ENCODE data around the gene ERAP2.
"Not testable (repeated sequence)": the region's sequence is repeated elsewhere in the genome, so short reads cannot be mapped to it uniquely, and the experiment has no call there.

GRCh38 chr5:96876977-96877469, 723 bp downstream of the ERAP2 start:
- not testable (repeated sequence) for TF ChIP-seq POLR2A (IDR thresholded peaks at IDR 0.05; ENCODE audit: low read length); GATA1 (IDR thresholded peaks at IDR 0.05; ENCODE audit: low read depth, low read length)
